Natural killer cell (primary cell): ENCODE measurements around the gene CDC123. TPM values are rescaled to one million over a fixed set of nuclear protein-coding genes. Genes with fewer than 3 reads are reported as not detected.

Experiments
- ATAC-seq, 3 donors: fragments of 150-1000 bp in 2 of 3; fragments of 200-7000 bp in 1 of 3; cut with Tn5 transposase; 1 replicate in 1 of 3; 2 replicates in 2 of 3; pipeline ENCODE4 v1.10.0; 2021; ENCODE audit warnings: mild to moderate bottlenecking in 2 of 3, moderate library complexity in 2 of 3
- DNase-seq, 2 donors: peaks; one replicate each; pipeline versions ENCODE4 v3.0.0 to v3.0.0-alpha.2; 2013 to 2021; ENCODE audit warnings: mixed read lengths in 1 of 2
- H3K27ac ChIP-seq: one replicate; pipeline ENCODE4 v1.5.1; 2013; ENCODE audit warnings: mild to moderate bottlenecking, low read length
- H3K27me3 ChIP-seq: one replicate; pipeline ENCODE4 v1.6.1; 2013; ENCODE audit warnings: low read length; ENCODE audit not compliant: control insufficient read depth, insufficient read depth
- H3K36me3 ChIP-seq: one replicate; pipeline ENCODE4 v1.6.1; 2013; ENCODE audit warnings: low read length; ENCODE audit not compliant: control insufficient read depth, insufficient read depth
- H3K4me1 ChIP-seq: one replicate; pipeline ENCODE4 v1.6.1; 2013; ENCODE audit warnings: low read length; ENCODE audit not compliant: control insufficient read depth, insufficient read depth
- H3K4me3 ChIP-seq: one replicate; pipeline ENCODE4 v1.5.1; 2013; ENCODE audit warnings: low read length
- H3K9me3 ChIP-seq: one replicate; pipeline ENCODE4 v1.6.1; 2013; ENCODE audit warnings: low read length; ENCODE audit not compliant: control insufficient read depth, insufficient read depth
- H3K27ac Mint-ChIP-seq, 2 donors: one replicate each; pipeline ENCODE4 v1.8.0; 2022; ENCODE audit warnings: mild to moderate bottlenecking in 2 of 2, mixed read lengths in 2 of 2, moderate library complexity in 1 of 2
- H3K27me3 Mint-ChIP-seq, 2 donors: one replicate each; pipeline ENCODE4 v1.8.0; 2022; ENCODE audit warnings: low read depth in 2 of 2, mixed read lengths in 2 of 2
- H3K36me3 Mint-ChIP-seq: one replicate; pipeline ENCODE4 v1.8.0; 2022; ENCODE audit warnings: mixed read lengths
- H3K4me1 Mint-ChIP-seq, 2 donors: one replicate each; pipeline ENCODE4 v1.8.0; 2022; ENCODE audit warnings: mixed read lengths in 2 of 2
- H3K4me3 Mint-ChIP-seq: one replicate; pipeline ENCODE4 v1.8.0; 2022; ENCODE audit warnings: mild to moderate bottlenecking, moderate library complexity, mixed read lengths
- H3K9me3 Mint-ChIP-seq, 2 donors: one replicate each; pipeline ENCODE4 v1.8.0; 2022; ENCODE audit warnings: mixed read lengths in 2 of 2
- WGBS: methylation state at CpG from one replicate; pipeline ENCODE4 v1.1.7; 2013; ENCODE audit warnings: missing lambda C conversion rate; ENCODE audit not compliant: insufficient coverage; 5-methylcytosine and 5-hydroxymethylcytosine counted together
- intact Hi-C: fragments of 100-400 bp; cut with micrococcal nuclease; formaldehyde crosslinking; loops from one replicate; pipeline ENCODE4 v1.14.2; 2022
- total RNA-seq, 4 donors: library from RNA; stranded (reverse); fragments of 120-200 nt in 1 of 4; gene quantifications; one replicate each; pipeline versions ENCODE4 v1.2.3 to v1.2.4, GENCODE V29; 2013 to 2022
- TF ChIP-seq, protein P1 (sequence below): fragments of 200-600 bp; IDR thresholded peaks from one replicate; pipeline ENCODE4 v1.8.0; 2022; ENCODE audit warnings: antibody characterized with exemption

Gene CDC123
- total RNA-seq: 10 to 100 TPM; 45.8 to 53.3 (median 47.6) TPM
- total RNA-seq (2013): 69.4 TPM

DNA sequence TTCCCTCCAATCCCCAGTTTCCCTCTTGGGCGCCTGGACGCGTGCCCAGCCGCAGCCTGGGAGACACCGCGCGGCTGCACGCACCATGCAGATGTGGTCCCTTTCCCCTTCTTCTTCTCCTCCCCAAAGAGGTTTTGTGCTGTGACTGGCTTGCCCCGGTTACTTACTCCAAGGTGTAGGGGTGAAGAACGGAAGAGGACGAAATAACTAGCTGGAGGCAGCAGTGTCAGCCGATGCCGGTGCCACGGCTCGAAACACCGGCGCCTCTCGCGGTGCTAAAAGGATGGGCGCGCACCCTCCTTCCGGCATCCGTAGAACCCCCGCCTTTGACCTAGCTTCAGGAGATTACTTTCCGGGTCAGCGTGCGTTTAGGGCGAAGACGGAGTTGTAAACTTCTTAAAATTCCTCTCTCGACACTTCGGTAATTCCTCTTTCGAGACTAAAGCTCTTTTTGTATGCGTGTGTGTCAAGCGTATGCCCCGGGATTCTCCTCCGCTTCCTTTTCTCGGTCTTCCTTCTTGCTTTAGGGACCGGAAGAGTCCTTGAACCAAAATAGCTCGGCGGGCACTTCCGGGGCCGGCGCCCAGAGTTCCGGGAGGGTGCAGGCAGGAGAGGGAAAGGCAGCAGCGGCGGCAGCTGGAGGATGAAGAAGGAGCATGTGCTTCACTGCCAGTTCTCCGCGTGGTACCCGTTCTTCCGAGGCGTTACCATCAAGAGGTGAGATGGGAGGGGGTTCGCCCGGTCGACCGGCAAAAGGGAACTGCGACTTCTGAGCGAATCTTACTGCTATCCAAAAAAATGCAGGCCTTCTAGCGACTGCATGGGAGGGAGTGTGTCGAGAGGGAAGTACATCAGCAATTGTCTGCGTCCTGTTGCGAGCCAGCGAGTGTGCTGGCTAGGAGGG, at the start of gene CDC123, which contains the start of gene NUDT5:
Gene CDC123, plus strand, starts transcription at position 586 of the 904 bp plus-strand sequence. Its CDS starts 58 bp downstream, at position 644.
Gene NUDT5, minus strand, starts transcription at position 289 of the 904 bp plus-strand sequence. CDS start 9,600 bp downstream, outside the sequence.
- ATAC-seq: peak; percentile 93 to 96 (median 94)
- Mint-ChIP-seq H3K27me3 (no peaks in the 10 kb centered on the region), H3K4me3 (peak within 1 kb of the TSS; percentile 98), H3K27ac (peak within 1 kb of the TSS; percentile 97 to 99), H3K9me3 (no peaks in the 10 kb centered on the region), H3K4me1 (peaks cover 48 to 55% of the 10 kb centered on the region in 2 donors), H3K36me3 (no peaks in the 10 kb centered on the region)
- Histone ChIP-seq H3K27me3 (no peaks in the 10 kb centered on the region), H3K27ac (peak within 1 kb of the TSS; percentile 93), H3K36me3 (peaks cover 11% of the 10 kb centered on the region), H3K4me1 (peaks cover 20% of the 10 kb centered on the region), H3K4me3 (peak within 1 kb of the TSS; percentile 92), H3K9me3 (no peaks in the 10 kb centered on the region)
- peak; percentile 76 to 92 for DNase-seq
- TF ChIP-seq, protein P1, sequence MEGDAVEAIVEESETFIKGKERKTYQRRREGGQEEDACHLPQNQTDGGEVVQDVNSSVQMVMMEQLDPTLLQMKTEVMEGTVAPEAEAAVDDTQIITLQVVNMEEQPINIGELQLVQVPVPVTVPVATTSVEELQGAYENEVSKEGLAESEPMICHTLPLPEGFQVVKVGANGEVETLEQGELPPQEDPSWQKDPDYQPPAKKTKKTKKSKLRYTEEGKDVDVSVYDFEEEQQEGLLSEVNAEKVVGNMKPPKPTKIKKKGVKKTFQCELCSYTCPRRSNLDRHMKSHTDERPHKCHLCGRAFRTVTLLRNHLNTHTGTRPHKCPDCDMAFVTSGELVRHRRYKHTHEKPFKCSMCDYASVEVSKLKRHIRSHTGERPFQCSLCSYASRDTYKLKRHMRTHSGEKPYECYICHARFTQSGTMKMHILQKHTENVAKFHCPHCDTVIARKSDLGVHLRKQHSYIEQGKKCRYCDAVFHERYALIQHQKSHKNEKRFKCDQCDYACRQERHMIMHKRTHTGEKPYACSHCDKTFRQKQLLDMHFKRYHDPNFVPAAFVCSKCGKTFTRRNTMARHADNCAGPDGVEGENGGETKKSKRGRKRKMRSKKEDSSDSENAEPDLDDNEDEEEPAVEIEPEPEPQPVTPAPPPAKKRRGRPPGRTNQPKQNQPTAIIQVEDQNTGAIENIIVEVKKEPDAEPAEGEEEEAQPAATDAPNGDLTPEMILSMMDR: no peak
- intact Hi-C loops: loop anchor here (2.0 to 10.0 kb wide), 4 partner anchors 64 to 909 kb away; partner anchors contain the start of genes OPTN and UPF2
- under 1% methylated on average over 62 of the region's 62 CpGs for WGBS

DNA sequence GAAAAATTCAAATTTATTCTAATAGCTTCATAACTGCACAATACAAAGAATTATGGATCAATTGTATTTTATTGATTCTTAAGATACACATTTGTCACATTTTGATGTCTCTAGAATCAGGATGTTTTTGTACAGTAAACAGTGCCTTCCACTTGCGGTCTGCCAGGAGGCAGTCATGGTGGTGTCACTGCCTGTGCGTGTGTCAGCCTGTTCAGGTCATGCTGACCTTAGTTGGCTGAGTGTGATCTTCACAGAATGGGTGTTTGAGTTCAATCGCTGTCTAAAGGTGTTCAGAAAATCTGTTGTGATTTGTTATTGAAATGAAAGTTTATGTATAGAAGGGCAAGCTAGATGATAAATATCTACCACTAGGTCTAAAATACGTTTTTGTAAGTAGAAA, 45.8 kb upstream of the CDC123 start:
- DNase-seq (no peak), ATAC-seq (no peak)
- intact Hi-C loops: no loop called here
- H3K9me3 Mint-ChIP-seq: no peaks in the 10 kb centered on the region
- 96% methylated on average over 3 of the region's 4 CpGs for WGBS
- H3K36me3 Mint-ChIP-seq: peaks cover 14% of the 10 kb centered on the region
- no peak overlapping the region for H3K4me3 Mint-ChIP-seq
- no peak overlapping the region for H3K27ac Mint-ChIP-seq
- H3K4me3 ChIP-seq: no peak overlapping the region
- peaks cover 17% of the 10 kb centered on the region for H3K36me3 ChIP-seq
- no peaks in the 10 kb centered on the region for H3K4me1 Mint-ChIP-seq
- no peaks in the 10 kb centered on the region for H3K4me1 ChIP-seq
- no peaks in the 10 kb centered on the region for H3K27me3 ChIP-seq
- no peaks in the 10 kb centered on the region for H3K9me3 ChIP-seq
- TF ChIP-seq, protein P1: no peak
- no peak overlapping the region for H3K27ac ChIP-seq
- H3K27me3 Mint-ChIP-seq: no peaks in the 10 kb centered on the region

DNA sequence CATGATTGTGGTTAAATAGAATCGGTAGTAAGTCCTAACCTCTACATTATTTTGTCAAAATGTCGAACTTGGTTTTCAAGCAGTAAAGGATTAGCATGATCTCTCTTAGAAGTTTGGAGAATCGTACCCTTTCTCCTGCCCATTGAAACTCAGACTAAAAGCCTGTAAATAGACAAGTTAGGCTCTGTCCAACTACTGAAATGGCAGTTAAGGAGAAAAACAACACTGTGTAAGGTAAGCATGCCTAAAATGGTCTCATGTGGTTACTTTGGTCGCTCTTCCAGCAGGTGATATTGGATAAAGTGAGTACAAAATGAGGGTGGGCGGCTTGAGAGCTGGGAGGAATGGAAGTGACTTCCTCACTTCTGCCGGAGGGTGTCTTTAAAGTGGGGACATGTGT, 41.5 kb upstream of the CDC123 start:
- Mint-ChIP-seq H3K36me3 (peaks cover 12% of the 10 kb centered on the region), H3K9me3 (no peaks in the 10 kb centered on the region), H3K4me1 (no peaks in the 10 kb centered on the region), H3K27me3 (no peaks in the 10 kb centered on the region), H3K27ac (no peak overlapping the region), H3K4me3 (no peak overlapping the region)
- Histone ChIP-seq H3K27ac (no peak overlapping the region), H3K36me3 (peaks cover 22% of the 10 kb centered on the region), H3K4me3 (no peak overlapping the region), H3K27me3 (no peaks in the 10 kb centered on the region), H3K9me3 (no peaks in the 10 kb centered on the region), H3K4me1 (no peaks in the 10 kb centered on the region)
- DNase-seq (no peak), ATAC-seq (no peak)
- TF ChIP-seq, protein P1: no peak
- 99% methylated on average over 5 of the region's 6 CpGs for WGBS
- intact Hi-C loops: no loop called here
